Nephron (organoid): ENCODE results near the gene TBC1D23.

Experiments used
- H3K27ac Mint-ChIP-seq, 3 experiments: 2 replicates each; pipeline ENCODE4 v1.8.0; 2020; ENCODE audit warnings: mixed read lengths in 3 of 3, mild to moderate bottlenecking in 2 of 3, moderate library complexity in 1 of 3
- H3K27me3 Mint-ChIP-seq: 2 replicates; pipeline ENCODE4 v1.8.0; 2021; ENCODE audit warnings: low read depth, mild to moderate bottlenecking, moderate library complexity, mixed read lengths
- H3K36me3 Mint-ChIP-seq: 2 replicates; pipeline ENCODE4 v1.8.0; 2020; ENCODE audit warnings: low read depth, mixed read lengths
- H3K4me1 Mint-ChIP-seq: 2 replicates; pipeline ENCODE4 v1.8.0; 2020; ENCODE audit warnings: mixed read lengths
- H3K4me3 Mint-ChIP-seq, 3 experiments: 2 replicates each; pipeline ENCODE4 v1.8.0; 2020; ENCODE audit warnings: mild to moderate bottlenecking in 3 of 3, mixed read lengths in 3 of 3, moderate library complexity in 2 of 3
- H3K9me3 Mint-ChIP-seq: 2 replicates; pipeline ENCODE4 v1.8.0; 2020; ENCODE audit warnings: mixed read lengths
- CTCF ChIP-seq, 3 experiments: fragments of 200-600 bp; sonication (generic); IDR thresholded peaks; one replicate each; pipeline ENCODE4 v1.5.0; 2021; ENCODE audit warnings: antibody characterized with exemption in 3 of 3; ENCODE audit not compliant: unreplicated experiment in 3 of 3

TBC1D23 gene

GRCh38 chr3:100289339-100289738 is 28.5 kb downstream of the TBC1D23 start:
- Mint-ChIP-seq H3K27me3 (no peaks in the 10 kb centered on the region), H3K9me3 (no peaks in the 10 kb centered on the region), H3K4me1 (no peaks in the 10 kb centered on the region), H3K4me3 (no peak overlapping the region), H3K36me3 (peaks cover 31% of the 10 kb centered on the region), H3K27ac (no peak overlapping the region)
- TF ChIP-seq CTCF (IDR thresholded peaks at IDR 0.05; ENCODE audit: unreplicated experiment in 3 of 3): no peak

GRCh38 chr3:100295089-100295488 is 34.3 kb downstream of the TBC1D23 start:
- Mint-ChIP-seq H3K9me3 (no peaks in the 10 kb centered on the region), H3K27ac (no peak overlapping the region), H3K27me3 (no peaks in the 10 kb centered on the region), H3K4me1 (no peaks in the 10 kb centered on the region), H3K36me3 (peaks cover 50% of the 10 kb centered on the region), H3K4me3 (no peak overlapping the region)
- no peak for TF ChIP-seq CTCF (IDR thresholded peaks at IDR 0.05; ENCODE audit: unreplicated experiment in 3 of 3)

- Mint-ChIP-seq H3K4me3 (no peak overlapping the region), H3K27ac (no peak overlapping the region), H3K36me3 (peaks cover 52% of the 10 kb centered on the region), H3K4me1 (no peaks in the 10 kb centered on the region), H3K27me3 (no peaks in the 10 kb centered on the region), H3K9me3 (no peaks in the 10 kb centered on the region)
- TF ChIP-seq CTCF (IDR thresholded peaks at IDR 0.05; ENCODE audit: unreplicated experiment in 3 of 3): no peak
Observed at GRCh38 chr3:100297784-100298183, 37.0 kb downstream of the TBC1D23 start.

GRCh38 chr3:100299016-100299415 is 38.2 kb downstream of the TBC1D23 start:
- H3K4me3 Mint-ChIP-seq: no peak overlapping the region
- H3K36me3 Mint-ChIP-seq: peaks cover 55% of the 10 kb centered on the region
- no peaks in the 10 kb centered on the region for H3K4me1 Mint-ChIP-seq
- no peak overlapping the region for H3K27ac Mint-ChIP-seq
- TF ChIP-seq CTCF (IDR thresholded peaks at IDR 0.05; ENCODE audit: unreplicated experiment in 3 of 3): no peak
- H3K27me3 Mint-ChIP-seq: no peaks in the 10 kb centered on the region
- no peaks in the 10 kb centered on the region for H3K9me3 Mint-ChIP-seq

GRCh38 chr3:100306695-100307094 is 45.9 kb downstream of the TBC1D23 start:
- Mint-ChIP-seq H3K4me3 (no peak overlapping the region), H3K36me3 (peaks cover 23% of the 10 kb centered on the region), H3K27ac (peak overlapping the region in 2 of 3 experiments; percentile 3 to 8), H3K4me1 (peaks cover 5% of the 10 kb centered on the region), H3K27me3 (no peaks in the 10 kb centered on the region), H3K9me3 (no peaks in the 10 kb centered on the region)
- no peak for TF ChIP-seq CTCF (IDR thresholded peaks at IDR 0.05; ENCODE audit: unreplicated experiment in 3 of 3)

- Mint-ChIP-seq H3K4me1 (peaks cover 5% of the 10 kb centered on the region), H3K9me3 (no peaks in the 10 kb centered on the region), H3K4me3 (no peak overlapping the region), H3K27me3 (no peaks in the 10 kb centered on the region), H3K36me3 (peaks cover 16% of the 10 kb centered on the region), H3K27ac (no peak overlapping the region)
- TF ChIP-seq CTCF (IDR thresholded peaks at IDR 0.05; ENCODE audit: unreplicated experiment in 3 of 3): no peak
Observed at GRCh38 chr3:100310355-100310965, 49.7 kb downstream of the TBC1D23 start.
